NCI-H2081 (cell line): ENCODE data around the gene TMEM81.

Source experiments
- DNase-seq, 2 experiments: peaks; one replicate each; lab custom pipeline; 2025; lab: John Stamatoyannopoulos, UW

The TMEM81 gene

DNA sequence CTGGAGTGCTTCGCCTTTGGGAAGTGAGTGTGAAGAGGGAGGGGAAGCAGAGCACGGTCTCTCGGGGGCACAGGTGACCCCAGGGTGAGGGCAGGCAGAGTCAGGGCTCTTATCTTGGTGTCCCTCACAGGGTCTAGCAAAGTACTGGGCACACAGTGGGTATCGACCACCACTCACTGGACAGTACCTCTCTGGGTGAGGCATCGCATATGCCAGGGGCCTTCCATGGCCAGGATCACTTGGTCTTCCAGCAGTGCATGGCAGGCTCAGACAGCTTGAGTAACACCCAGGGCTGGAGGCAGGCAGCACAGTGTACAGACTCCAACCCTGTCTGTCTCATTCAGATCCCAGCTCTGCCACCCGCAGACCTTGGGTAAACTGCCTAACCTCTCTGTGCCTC, 24.6 kb downstream of the TMEM81 start:
- no peak for DNase-seq

DNA sequence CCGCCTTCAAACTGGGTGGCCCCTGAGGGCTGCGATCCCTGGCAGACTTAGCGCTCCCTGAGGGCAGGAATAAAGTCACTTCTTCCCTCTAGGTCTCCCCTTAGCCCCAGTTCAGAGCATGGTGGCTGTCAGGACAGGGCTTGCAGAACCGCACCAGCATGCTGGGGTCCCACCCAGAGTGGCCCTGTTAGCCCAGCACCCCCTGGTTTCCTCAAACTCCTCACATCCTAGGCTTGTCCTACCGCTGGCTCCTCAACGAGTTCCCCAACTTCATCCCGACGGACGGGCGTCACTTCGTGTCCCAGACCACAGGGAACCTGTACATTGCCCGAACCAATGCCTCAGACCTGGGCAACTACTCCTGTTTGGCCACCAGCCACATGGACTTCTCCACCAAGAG, 25.4 kb downstream of the TMEM81 start:
- no peak for DNase-seq

DNA sequence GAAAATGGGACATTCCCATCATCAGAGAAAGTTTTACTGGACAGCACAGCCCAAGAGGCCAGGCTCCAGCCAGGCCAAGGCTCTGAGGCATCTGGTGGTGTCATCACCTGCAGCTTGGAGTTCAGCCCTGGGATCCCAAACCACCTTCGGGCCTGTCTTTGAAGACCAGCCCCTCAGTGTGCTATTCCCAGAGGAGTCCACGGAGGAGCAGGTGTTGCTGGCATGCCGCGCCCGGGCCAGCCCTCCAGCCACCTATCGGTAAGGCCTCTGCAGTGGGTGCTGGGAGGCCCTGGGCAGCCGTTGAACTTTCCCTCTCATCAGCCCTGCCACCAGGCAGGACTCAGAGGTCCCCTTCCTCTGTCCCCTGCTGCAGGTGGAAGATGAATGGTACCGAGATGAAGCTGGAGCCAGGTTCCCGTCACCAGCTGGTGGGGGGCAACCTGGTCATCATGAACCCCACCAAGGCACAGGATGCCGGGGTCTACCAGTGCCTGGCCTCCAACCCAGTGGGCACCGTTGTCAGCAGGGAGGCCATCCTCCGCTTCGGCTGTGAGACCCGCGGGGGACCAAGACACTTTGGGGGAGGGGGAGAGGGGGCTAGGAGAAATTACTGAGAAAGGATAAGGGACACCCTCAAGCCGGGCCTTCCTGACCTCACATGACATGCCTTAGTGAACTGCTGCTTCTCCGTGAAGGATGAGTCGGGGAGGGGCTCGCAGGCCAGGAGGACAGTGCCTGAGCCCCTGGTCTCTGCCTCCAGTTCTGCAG, 26.3 kb downstream of the TMEM81 start:
- DNase-seq: no peak

DNA sequence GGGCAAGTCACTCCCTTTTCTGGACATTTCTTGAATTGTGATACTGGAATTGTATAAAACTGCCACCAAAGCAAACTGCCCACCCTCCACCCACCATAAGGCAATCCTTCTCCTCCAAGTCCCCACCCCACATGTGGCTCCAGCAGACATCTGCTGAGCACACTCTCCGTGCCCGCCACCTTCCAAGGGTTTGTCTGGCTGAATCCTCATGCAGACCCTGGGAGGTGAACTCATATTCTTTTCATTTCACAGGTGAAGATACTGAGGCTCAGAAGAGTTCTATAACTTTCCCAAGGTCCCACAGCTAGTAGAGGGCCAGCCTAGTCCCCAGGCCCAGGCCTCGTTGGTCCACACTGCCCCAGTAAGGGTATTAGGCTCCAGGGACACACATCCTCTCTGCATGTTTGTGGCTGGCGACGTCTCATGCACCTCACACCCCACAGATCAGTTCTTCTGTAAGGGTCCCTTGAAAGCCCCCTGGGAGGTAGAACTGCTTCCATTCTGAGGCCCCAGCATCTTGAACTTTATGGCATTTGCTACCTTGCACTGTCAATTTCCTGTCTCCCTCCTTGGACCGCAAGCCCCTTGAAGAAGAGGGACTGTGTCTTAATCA, 27.2 kb downstream of the TMEM81 start:
- no peak for DNase-seq

DNA sequence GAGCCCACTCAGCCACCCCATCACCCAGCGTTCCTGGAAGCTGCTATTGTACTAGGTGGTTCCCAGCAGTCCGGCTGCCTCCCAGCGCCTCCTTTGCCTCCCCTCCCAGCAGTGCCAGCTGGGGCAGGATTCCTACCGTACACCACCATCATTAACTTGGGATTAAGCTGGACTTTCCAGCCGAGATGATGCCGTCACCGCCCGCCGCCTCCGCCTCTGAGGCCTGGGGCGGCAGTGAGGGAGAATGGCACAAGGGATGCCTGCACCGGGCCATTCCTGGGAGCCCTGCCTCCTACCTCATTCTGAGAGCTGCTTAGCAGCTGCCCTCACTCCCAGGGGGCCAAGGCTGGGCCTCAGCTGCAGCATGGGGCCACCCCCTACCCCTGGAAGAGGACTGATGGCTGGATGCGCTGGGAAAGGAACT, 28.1 kb downstream of the TMEM81 start:
- DNase-seq: no peak

DNA sequence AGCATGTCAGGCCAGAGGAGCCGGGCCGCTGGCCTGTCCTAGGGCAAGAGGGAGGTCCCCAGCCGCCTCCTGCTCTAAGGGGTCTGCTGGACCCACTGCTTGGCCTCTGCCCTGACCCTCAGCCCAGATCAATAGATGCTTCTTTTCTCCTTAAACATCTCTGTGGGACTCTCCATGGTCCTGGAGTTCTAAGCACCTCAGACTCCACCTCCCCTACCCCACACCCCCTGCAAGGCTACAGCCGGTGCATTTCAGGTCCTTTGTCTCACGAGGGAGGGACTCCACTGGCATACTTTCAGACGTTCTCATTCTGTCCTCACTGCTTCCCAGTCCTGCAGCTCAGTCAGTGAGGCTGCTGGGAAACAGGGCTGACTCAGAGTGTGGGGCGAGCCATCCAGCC, 30.2 kb downstream of the TMEM81 start:
- DNase-seq: no peak

DNA sequence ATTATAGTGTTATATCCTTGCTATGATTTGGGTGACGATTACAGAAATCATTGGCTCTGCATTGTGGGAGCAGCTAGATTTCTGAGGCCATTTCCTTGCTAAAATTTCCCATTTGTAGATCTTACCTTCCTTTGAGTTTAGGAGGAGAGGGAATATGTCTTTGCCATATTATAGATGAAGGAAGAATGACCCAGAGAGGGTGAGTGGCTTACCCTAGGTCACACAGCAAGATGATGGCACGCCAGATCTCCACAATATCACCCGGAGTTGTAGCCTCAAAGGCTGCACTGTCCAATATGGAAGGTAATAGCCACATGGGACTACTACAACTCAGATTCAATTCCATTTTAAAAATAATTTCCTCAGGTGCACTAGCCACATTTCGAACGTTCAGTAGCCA, 31.0 kb downstream of the TMEM81 start:
- no peak for DNase-seq

DNA sequence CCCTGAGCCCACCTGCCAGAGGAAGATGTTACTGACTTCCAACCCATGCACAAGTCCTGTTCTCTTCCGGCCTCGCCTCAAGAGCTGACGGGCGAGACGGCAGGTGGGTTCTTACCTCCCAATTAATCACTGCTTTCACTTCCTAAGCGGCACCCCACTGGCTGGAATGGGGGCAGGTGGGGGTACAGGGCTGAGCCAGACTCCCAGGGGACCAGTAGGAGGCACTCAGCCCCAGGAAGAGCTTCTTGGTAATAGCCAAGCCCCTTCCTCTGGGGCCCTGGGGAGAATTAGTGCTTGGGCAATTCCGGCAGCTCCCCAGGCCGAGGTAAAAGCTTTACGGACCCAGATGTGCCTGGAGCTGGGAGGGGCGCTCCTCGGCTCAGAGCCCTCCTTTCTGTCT, 31.6 kb downstream of the TMEM81 start:
- DNase-seq: no peak

DNA sequence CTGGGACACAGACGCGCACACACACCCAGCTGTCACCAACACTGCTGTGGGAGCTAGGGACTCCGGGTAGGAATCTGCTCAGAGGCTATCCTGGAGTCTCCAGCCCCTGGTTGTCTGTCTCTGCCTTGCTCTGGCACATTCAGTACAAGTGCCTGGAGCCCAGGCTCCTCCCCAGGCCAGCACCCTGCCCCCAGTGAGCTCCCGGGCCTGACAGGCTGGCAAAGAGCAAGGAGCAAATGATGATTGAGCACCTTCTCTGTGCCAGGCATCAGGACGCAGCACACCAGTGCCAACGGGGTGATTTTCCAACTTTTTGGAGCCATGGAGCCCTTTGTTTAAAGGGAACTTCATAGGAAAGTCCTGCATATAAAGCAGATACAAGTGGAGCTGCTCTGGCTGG, 34.8 kb downstream of the TMEM81 start:
- DNase-seq: no peak

DNA sequence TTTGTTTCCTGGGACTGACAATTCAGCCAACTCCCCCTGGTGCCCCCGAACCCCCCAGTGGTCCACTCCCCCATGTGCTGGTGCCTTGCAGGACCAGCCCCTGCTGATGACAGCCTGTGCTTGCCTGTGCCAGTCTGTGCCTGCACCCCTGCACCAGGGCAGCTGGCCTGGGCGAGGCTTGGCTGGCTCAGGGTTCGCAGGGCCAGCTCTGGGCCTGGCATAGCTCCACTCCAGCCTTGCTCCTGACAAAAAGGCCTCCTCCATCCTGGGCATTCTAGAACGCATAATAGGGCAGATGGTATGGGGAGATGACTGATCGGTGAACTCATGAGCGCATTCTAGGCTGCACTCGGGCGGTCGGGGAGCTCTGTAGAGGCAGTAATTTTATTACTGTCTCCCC, 35.9 kb downstream of the TMEM81 start:
- DNase-seq: no peak

DNA sequence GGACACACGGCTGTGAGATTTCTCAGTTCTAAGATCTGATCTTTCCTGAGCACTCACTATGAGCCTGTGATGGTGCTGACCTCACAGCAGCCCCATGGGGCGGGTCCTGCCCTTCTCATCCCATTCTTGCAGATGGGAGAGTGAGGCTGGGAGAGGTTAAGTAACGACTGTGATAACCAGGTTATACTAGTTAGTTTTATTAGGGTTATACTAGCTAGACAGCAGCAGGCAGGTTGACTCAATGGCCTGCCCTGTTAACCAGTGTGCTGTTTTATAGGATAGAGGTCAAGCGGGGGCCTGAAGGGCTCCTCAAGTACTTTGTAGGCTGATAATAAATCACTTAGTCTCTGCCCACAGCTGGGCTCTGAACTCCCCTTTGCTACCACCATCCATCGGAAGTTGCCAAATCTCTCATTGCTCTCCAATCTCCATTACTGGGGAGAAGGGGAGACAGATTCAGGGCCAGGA, 36.5 kb downstream of the TMEM81 start:
- no peak for DNase-seq

DNA sequence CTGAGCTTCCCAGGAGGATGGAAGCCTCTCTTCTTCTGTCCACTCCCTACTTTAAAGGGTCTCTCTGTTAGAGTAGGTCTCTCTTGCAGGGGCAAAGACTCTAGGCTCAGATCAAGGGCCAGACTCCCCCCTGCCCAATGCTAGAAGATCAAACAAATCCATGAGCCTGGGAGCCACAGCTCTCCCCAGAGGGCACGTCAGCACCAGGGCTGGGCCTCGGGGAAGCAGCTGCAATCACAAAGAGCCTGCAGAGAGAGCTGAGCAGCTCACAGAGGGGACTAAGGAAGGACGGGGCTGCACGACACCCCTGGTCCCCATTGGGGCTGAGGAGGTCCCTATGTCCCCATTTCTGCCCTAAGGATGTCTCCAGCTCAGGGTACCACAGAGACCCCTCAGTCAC, 37.4 kb downstream of the TMEM81 start:
- no peak for DNase-seq

DNA sequence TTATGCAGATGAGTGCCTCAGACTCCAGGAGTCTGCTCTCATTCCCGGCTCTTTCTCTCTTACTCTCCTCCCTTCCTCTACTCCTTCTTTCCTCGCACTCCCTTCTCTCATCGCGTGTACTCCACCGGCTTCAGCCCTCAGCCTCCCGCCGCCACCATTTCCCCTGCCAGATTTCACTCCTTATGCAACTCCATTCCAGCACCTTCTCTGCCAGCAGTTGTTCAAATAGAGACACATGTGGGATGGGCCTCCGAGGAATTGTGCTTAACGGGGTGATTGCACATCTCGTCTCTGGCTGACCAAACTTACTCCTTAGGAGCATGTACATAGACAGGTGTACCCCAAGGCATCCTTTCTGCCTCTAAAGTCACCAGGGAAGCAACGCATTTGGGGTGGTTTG, 39.1 kb downstream of the TMEM81 start:
- DNase-seq: no peak

DNA sequence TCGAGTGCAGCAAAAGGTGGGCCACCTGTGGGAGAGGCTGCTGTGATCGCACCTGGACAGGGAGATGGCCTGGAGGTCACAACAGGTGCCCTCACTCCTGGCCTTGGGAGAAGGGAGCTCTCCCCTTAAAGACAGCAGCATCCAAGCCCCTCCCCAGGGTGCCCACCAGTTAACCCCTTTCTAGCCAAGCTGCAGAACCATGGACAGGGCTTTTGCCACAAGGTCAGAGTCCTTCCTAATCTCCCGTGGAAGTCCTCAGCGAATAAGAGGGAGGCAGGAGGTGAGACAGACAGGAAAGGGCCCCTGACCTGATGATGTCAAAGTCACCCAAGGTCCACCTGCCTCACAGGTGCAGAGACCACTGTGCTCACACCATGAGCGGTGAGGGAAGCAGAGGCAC, 39.5 kb downstream of the TMEM81 start:
- no peak for DNase-seq

DNA sequence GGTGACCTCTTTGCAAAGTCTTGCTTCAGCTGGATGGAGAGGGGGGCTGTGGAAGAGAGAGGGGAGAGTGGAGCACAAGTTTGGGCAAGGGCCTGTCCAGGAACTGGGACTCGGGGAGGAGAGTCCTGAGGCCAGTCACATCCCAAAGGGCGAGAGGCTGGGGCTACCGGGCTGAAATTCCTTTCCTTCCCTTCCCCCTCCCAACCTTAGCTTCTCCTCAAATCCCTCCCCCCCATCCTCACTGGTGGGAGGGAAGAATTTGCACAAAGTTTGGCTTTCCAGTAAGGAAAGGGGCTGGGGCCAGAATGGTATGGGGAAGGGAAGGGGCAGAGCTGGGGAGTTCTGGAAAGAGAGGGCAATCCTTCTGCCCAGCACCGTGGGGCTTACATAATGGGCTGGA, 40.4 kb downstream of the TMEM81 start:
- DNase-seq: no peak

DNA sequence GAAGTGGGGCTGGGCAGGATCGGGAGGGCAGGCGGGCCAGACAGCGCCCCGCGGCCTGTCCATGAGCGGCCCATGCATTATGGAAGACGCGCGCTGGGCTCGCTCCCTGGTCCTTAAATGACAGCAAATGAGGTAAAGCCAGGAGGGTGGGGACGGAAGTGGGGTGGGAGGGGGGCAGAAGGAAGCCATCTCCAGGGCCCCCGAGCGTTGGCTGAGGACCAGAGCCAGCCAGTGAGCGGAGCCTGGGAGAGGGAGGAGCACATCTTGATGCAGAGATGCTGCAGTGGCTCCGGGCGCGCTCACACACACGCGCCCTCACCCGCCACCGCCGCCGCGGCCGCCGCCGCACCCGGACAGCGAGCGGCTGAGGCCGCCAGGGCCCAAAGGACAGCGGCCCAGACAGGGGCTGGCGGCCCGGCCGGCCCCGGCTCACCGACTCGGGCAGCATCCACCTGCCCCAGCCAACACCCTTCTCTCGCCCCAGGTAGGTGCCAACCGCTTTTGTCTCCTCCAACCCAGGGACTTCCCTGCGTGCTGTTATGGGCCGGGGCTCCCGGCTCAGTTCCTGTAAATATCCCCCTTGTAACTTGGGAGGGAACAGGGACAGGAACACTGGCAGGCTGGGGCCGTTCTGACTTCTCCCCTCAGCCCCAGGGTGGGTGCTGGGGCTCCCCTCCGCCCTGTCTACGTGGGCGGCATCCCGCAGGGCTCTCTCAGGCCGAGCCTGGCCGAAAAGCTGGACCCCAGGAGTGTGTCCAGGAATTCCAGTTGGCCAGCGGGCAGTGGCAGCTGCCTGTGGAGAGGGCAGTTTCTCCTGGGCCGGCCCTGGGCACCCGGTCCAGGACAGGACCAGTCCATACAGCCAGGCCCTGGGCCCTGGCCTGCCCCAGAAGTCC, 41.1 kb downstream of the TMEM81 start, which contains the start of gene CNTN2:
Gene CNTN2 (plus strand): TSS at position 302 of the 896 bp plus-strand sequence. CDS start 9,974 bp downstream, outside the sequence.
- DNase-seq: peak; percentile 29 to 37

DNA sequence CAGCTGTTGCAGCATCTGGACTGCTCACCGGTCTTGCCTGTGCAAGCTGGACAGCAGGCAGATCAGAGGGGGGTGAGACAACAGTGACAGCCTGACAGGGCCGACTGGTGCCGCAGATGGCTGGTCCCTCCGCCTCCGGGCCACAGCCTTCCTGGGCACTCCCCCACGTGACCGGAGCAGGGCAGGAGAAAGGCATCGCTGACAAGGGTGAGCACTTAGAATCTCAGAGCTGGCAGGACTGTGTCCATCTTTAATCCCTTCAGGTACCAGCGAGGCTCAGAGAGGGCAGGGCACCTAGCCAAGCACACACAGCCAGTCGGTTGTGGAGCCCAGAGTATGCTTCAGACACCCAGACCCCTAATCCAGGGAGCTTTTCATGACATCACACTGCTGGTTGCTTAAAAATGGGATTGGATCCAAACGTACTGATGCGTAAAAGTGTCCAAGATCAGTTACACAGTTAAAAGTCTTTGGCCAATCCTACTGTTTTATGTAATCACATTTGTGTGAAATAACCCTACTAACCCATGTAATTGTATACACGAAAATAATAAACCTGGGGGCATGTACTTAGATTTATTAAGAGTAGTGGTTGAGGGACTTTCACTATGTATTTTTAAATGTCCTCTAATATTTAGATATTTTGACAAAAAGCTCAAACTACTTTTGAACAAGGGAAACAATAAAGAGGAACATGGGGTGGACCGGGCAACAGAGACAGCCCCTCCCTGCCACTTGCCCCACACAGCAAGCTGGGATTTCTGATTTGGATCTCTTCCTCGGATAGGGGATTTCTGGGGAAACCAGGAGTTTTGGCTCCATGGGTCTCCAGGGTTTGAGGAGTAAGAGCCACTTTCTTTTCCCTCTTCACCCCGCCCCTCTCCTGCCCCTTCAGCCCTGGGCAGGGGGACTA, 42.0 kb downstream of the TMEM81 start:
- DNase-seq: no peak

DNA sequence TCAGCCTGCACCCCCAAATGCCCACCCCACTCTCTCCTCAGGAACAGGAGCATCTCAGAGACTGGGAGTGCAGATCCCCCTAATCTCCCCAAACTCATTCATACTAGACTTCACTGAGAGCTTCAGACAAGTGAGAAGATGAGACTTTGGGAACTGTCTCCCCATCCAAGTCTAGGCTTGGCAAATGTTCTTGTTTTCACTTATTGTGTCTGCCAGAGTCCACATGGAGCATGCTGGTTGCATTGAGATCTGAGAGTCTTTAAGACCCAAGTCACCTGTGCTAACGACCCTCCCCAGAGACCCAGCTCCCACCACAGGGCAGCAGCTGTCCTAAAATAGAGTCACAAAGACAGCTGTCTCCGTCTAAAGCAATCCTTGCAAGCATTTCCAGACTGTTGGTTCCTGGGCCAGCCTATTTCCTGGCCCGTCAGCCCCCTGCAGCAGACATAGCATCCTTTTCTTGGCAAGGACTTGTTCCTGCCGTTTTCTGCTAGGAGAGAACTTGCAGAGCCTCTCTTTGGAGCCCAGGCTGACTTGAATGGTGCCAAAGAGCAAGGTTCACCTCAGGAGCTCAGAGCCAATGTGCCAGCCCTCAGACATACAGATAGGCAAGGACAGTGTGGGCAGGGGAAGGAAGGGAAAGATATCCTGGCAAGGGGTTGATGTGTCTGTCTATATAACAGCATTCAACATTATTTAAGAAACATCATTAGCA, 43.1 kb downstream of the TMEM81 start:
- DNase-seq: no peak

DNA sequence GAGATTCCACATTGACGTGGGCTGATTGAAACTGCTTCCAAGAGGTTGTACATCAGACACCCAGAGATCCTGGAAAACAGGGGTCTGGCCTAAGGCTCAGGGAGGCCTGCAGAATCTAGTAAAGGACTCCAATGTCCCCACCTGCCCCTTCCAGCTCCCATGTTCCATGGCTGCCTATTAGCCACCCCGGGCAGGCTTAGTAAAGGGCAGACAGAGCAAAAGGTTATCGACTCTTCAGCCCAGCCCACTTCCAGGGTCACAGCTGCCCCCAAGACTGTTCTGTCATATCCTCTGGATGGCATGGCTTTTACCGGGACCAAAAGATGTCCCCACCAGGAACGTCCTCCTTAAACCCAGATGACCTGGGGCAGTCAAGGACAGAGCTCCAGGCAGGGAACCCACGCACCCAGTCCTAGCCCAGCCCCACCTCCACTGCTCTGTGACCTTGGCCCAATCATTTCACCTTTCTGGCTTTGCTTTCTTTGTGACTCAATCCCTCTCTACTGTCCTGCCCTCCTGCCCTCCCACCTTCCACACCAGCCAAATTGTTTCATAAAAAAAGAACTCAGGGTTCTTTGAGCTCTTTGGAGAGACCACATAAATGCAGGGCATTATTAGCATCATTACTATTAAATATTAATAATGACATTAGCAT, 46.0 kb downstream of the TMEM81 start:
- no peak for DNase-seq

DNA sequence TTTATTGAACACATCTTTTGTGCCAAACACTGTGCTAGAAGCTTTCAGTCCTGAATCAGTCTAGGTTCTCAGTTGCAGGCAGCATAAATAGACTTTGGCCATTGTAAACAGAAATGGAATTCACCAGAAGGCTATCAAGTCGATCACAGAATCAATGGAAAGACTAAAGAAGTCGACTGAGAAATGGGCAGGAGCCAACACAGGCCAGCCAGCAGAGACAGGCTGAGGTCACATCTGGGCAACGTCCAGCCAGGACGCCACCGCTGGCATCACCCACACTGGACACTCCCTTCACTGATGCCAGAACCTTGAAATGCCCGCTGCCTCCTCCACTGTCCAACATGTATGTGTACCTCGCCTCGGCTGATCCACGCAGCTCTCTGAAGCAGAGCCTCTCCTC, 46.7 kb downstream of the TMEM81 start:
- no peak for DNase-seq
